H1 (cell line): ENCODE measurements around the gene RMP24. TPM values are rescaled to one million over a fixed set of nuclear protein-coding genes. Genes with fewer than 3 reads are reported as not detected.

Experiments
- CTCF ChIA-PET: fragments of 300-600 bp; sonication (Branson Sonifier 250); formaldehyde crosslinking; loops from one replicate; lab custom pipeline; 2021; ENCODE audit not compliant: partially characterized antibody; lab: Charles Lee
- POLR2A ChIA-PET: fragments of 300-600 bp; sonication (Branson Sonifier 250); formaldehyde crosslinking; loops from one replicate; lab custom pipeline; 2021; ENCODE audit warnings: inconsistent platforms; ENCODE audit not compliant: partially characterized antibody; lab: Charles Lee
- DNase-seq, 2 experiments: peaks; one replicate each; pipeline versions ENCODE4 v3.0.0 to v3.0.0-alpha.2; 2010 to 2022; ENCODE audit warnings: low spot score in 2 of 2, low read depth in 1 of 2, mixed read lengths in 1 of 2
- FAIRE-seq: peaks from 2 replicates; lab custom pipeline; 2011; peaks lifted over from hg19 to GRCh38; lab: Jason Lieb, UNC
- H2AFZ ChIP-seq: 2 replicates; pipeline ENCODE4 v1.8.1; 2012; ENCODE audit warnings: low read length, inconsistent platforms
- H2AK5ac ChIP-seq: 2 replicates; pipeline ENCODE4 v1.6.1; 2013; ENCODE audit warnings: low read depth, low read length
- H2BK120ac ChIP-seq: replicated peaks from 2 replicates; pipeline ENCODE3; 2013; ENCODE audit warnings: low read depth, low read length, inconsistent platforms
- H2BK12ac ChIP-seq: 2 replicates; pipeline ENCODE4 v1.6.1; 2013; ENCODE audit warnings: low read depth, low read length
- H2BK15ac ChIP-seq: 2 replicates; pipeline ENCODE4 v1.6.1; 2013; ENCODE audit warnings: low read length
- H2BK20ac ChIP-seq: 2 replicates; pipeline ENCODE4 v1.6.1; 2013; ENCODE audit warnings: low read length
- H2BK5ac ChIP-seq: 2 replicates; pipeline ENCODE4 v1.6.1; 2013; ENCODE audit warnings: low read depth, low read length
- H3K14ac ChIP-seq: 2 replicates; pipeline ENCODE4 v1.6.1; 2013; ENCODE audit warnings: inconsistent platforms; ENCODE audit not compliant: insufficient read length
- H3K18ac ChIP-seq: 2 replicates; pipeline ENCODE4 v1.6.1; 2013; ENCODE audit warnings: low read length; ENCODE audit errors: extremely low read depth
- H3K23ac ChIP-seq: 2 replicates; pipeline ENCODE4 v1.6.1; 2013; ENCODE audit warnings: inconsistent platforms; ENCODE audit not compliant: insufficient read length
- H3K23me2 ChIP-seq: 2 replicates; pipeline ENCODE4 v1.6.1; 2013; ENCODE audit warnings: low read depth, low read length
- H3K27ac ChIP-seq: 2 replicates; pipeline ENCODE4 v1.6.1; 2011; ENCODE audit warnings: low read depth, low read length, inconsistent platforms
- H3K27me3 ChIP-seq, 4 experiments: replicated peaks in 1 of 4; 1 replicate in 1 of 4; 2 replicates in 3 of 4; pipeline versions ENCODE4 v1.6.1 to v1.8.1; 2011 to 2013; ENCODE audit warnings: low read length in 3 of 4, mild to moderate bottlenecking in 3 of 4, inconsistent platforms in 2 of 4, mixed read lengths in 2 of 4, moderate library complexity in 1 of 4; ENCODE audit not compliant: control insufficient read depth in 3 of 4, insufficient read depth in 3 of 4; ENCODE audit errors: extremely low read depth in 1 of 4
- H3K36me3 ChIP-seq, 4 experiments: 2 replicates each; pipeline versions ENCODE4 v1.6.1 to v1.8.1; 2011 to 2013; ENCODE audit warnings: mild to moderate bottlenecking in 4 of 4, low read length in 3 of 4, moderate library complexity in 2 of 4, control low read depth in 1 of 4, inconsistent platforms in 1 of 4; ENCODE audit not compliant: insufficient read depth in 4 of 4, control insufficient read depth in 2 of 4
- H3K4ac ChIP-seq: replicated peaks from 2 replicates; pipeline ENCODE3; 2013; ENCODE audit warnings: low read length, low read depth, mixed read lengths, inconsistent platforms; ENCODE audit not compliant: insufficient read length
- H3K4me1 ChIP-seq, 4 experiments: replicated peaks in 1 of 4; 1 replicate in 1 of 4; 2 replicates in 3 of 4; pipeline versions ENCODE4 v1.6.1 to v1.8.1; 2011 to 2013; ENCODE audit warnings: low read length in 3 of 4, inconsistent platforms in 2 of 4, mixed read lengths in 1 of 4; ENCODE audit not compliant: insufficient read depth in 4 of 4, control insufficient read depth in 3 of 4
- H3K4me2 ChIP-seq, 2 experiments: 2 replicates each; pipeline versions ENCODE4 v1.6.1 to v1.8.1; 2011 to 2013; ENCODE audit warnings: low read depth in 2 of 2, low read length in 2 of 2, control low read depth in 1 of 2, inconsistent platforms in 1 of 2, mild to moderate bottlenecking in 1 of 2; ENCODE audit not compliant: insufficient read depth in 1 of 2
- H3K4me3 ChIP-seq, 4 experiments: fragments of 200-600, 300-600 bp in 1 of 4; sonication (generic), shearing (Covaris generic), sonication (Bioruptor Twin) in 1 of 4; 2 replicates each; pipeline versions ENCODE4 v1.5.1 to v1.8.1; 2011 to 2016; ENCODE audit warnings: low read length in 4 of 4, low read depth in 3 of 4, control low read depth in 2 of 4, inconsistent platforms in 2 of 4, mild to moderate bottlenecking in 2 of 4, mixed read lengths in 1 of 4, moderate library complexity in 1 of 4; ENCODE audit not compliant: insufficient read depth in 2 of 4; ENCODE audit errors: extremely low read depth in 1 of 4
- H3K56ac ChIP-seq: replicated peaks from 2 replicates; pipeline ENCODE3; 2013; ENCODE audit warnings: low read depth, mild to moderate bottlenecking, mixed read lengths, low read length, inconsistent platforms; ENCODE audit not compliant: insufficient read length
- H3K79me1 ChIP-seq: 2 replicates; pipeline ENCODE4 v1.6.1; 2013; ENCODE audit warnings: low read depth, low read length, control low read depth
- H3K79me2 ChIP-seq, 2 experiments: 2 replicates each; pipeline versions ENCODE4 v1.6.1 to v1.8.1; 2012 to 2013; ENCODE audit warnings: low read length in 2 of 2, mild to moderate bottlenecking in 2 of 2, inconsistent platforms in 1 of 2; ENCODE audit not compliant: insufficient read depth in 2 of 2, control insufficient read depth in 1 of 2
- H3K9ac ChIP-seq, 4 experiments: replicated peaks in 1 of 4; 1 replicate in 1 of 4; 2 replicates in 3 of 4; pipeline versions ENCODE4 v1.6.1 to v1.8.1; 2011 to 2013; ENCODE audit warnings: low read depth in 3 of 4, low read length in 3 of 4, control low read depth in 2 of 4, mild to moderate bottlenecking in 2 of 4, moderate library complexity in 2 of 4, inconsistent platforms in 1 of 4; ENCODE audit errors: extremely low read depth in 1 of 4
- H3K9me3 ChIP-seq, 2 experiments: 2 replicates each; pipeline versions ENCODE4 v1.6.1 to v1.8.1; 2012 to 2013; ENCODE audit warnings: mild to moderate bottlenecking in 2 of 2, moderate library complexity in 2 of 2, control low read depth in 1 of 2, inconsistent platforms in 1 of 2, low read depth in 1 of 2, low read length in 1 of 2, mixed read lengths in 1 of 2; ENCODE audit not compliant: insufficient read depth in 2 of 2
- H4K20me1 ChIP-seq, 2 experiments: replicated peaks in 1 of 2; 2 replicates each; pipeline versions ENCODE3 to v1.8.1; 2011 to 2013; ENCODE audit warnings: inconsistent platforms in 2 of 2, low read length in 2 of 2, mild to moderate bottlenecking in 1 of 2; ENCODE audit not compliant: insufficient read depth in 2 of 2, control insufficient read depth in 1 of 2
- H4K5ac ChIP-seq: 2 replicates; pipeline ENCODE4 v1.6.1; 2013; ENCODE audit warnings: low read length, low read depth, mixed read lengths, inconsistent platforms; ENCODE audit not compliant: insufficient read length
- H4K8ac ChIP-seq: 2 replicates; pipeline ENCODE4 v1.8.0; 2013; ENCODE audit warnings: mild to moderate bottlenecking, moderate library complexity, low read length, inconsistent platforms; ENCODE audit not compliant: insufficient read depth; ENCODE audit errors: extremely low read depth
- H4K91ac ChIP-seq: replicated peaks from 2 replicates; pipeline ENCODE3; 2013; ENCODE audit warnings: low read length, mixed read lengths, inconsistent platforms; ENCODE audit not compliant: insufficient read length
- POLR2A ChIP-seq, 2 experiments: IDR thresholded peaks; 1 replicate in 1 of 2; 2 replicates in 1 of 2; pipeline ENCODE4 v1.6.1; 2011; ENCODE audit warnings: low read depth in 2 of 2, low read length in 2 of 2, mild to moderate bottlenecking in 2 of 2; ENCODE audit errors: control extremely low read depth in 1 of 2
- WGBS, 2 experiments: shearing (Covaris generic) in 1 of 2; methylation state at CpG; one replicate each; pipeline versions ENCODE4 v1.1.6 to v1.1.7; 2013 to 2015; ENCODE audit warnings: low lambda C conversion rate in 2 of 2, mixed read lengths in 2 of 2, inconsistent platforms in 1 of 2, low coverage in 1 of 2, missing lambda C conversion rate in 1 of 2; ENCODE audit not compliant: insufficient replicate concordance in 2 of 2, insufficient coverage in 1 of 2, insufficient read length in 1 of 2; ENCODE audit errors: extremely low coverage in 1 of 2, missing lambda C conversion rate in 1 of 2; 5-methylcytosine and 5-hydroxymethylcytosine counted together
- microRNA-seq, 2 experiments: library from miRNA; unstranded; fragments of <30 nt; microRNA quantifications; one replicate each; pipeline versions ENCODE4 to v1.2.0, GENCODE V29; 2016 to 2020; ENCODE audit warnings: borderline microRNAs expressed in 2 of 2, borderline number of aligned reads in 2 of 2, borderline replicate concordance in 1 of 2
- polyA plus RNA-seq, 7 experiments: library from polyadenylated mRNA; depleted of rRNA in 3 of 7; stranded (reverse) in 5 of 7; unstranded in 2 of 7; fragments of >200 nt in 5 of 7; fragments of 200-250 nt in 2 of 7; gene quantifications; 1 replicate in 5 of 7; 2 replicates in 1 of 7; 4 replicates in 1 of 7; pipeline versions ENCODE4 v1.2.1 to v1.2.3, GENCODE V29; 2011 to 2013; ENCODE audit warnings: missing spikeins in 2 of 7, mixed read lengths in 2 of 7
- small RNA-seq: library from polyadenylated mRNA; stranded (forward); fragments of <200 nt; extraction: miRNeasy Mini kit (QIAGEN cat#:217004); gene quantifications from one replicate; pipeline ENCODE3, GENCODE V24; 2013; ENCODE audit not compliant: insufficient read depth
- total RNA-seq: library from RNA; stranded (reverse); fragmentation: NEBNext Ultra II Directional; extraction: Animal tissue kit (Norgen Biotek cat#: 25700); gene quantifications from 2 replicates; pipeline ENCODE4 v1.2.1, GENCODE V29; 2021

Gene RMP24

DNA sequence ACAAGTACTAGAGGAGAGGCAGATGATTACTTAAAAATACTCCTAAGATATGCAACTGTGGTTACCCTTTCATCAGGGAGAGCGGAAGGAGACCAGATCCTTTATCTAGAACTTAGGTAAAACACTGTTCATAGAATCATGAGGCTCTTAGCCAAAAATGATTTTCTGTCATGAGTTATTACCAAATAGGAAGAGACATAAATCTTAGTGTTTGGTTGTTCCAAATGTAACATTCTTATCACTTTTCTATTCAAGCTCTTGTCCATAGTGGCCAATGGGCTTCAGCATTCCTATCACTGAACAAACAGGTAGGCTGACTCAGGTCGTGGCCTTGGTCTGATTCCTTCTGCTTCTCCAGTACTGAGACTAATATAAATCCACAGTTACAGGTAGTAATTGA lies 56.4 kb downstream of the RMP24 start:
- Histone ChIP-seq H3K79me1 (no peaks in the 10 kb centered on the region; the same call in 1 of the 2 replicates), H3K9me3 (no peaks in the 10 kb centered on the region), H3K27ac (no peak overlapping the region), H3K27me3 (no peaks in the 10 kb centered on the region), H3K4me2 (no peak overlapping the region), H3K4me1 (no peaks in the 10 kb centered on the region), H4K20me1 (no peaks in the 10 kb centered on the region), H3K9ac (no peak overlapping the region), H3K23ac (no peak overlapping the region), H3K4me3 (no peak overlapping the region), H3K36me3 (peaks cover 7 to 61% (median 27%) of the 10 kb centered on the region in 4 experiments; a peak in 7 of 8 replicates), H2BK15ac (no peak overlapping the region), H4K8ac (no peak overlapping the region), H4K91ac (no peak overlapping the region), H3K18ac (no peak overlapping the region), H2BK20ac (no peak overlapping the region), H2AK5ac (no peak overlapping the region), H2BK5ac (no peak overlapping the region), H3K56ac (no peak overlapping the region), H2BK12ac (no peak overlapping the region), H2AFZ (no peak overlapping the region), H3K14ac (no peak overlapping the region), H3K4ac (no peak overlapping the region), H3K23me2 (no peaks in the 10 kb centered on the region), H2BK120ac (no peak overlapping the region), H3K79me2 (peaks cover 0 to 29% of the 10 kb centered on the region in 2 experiments; a peak in 2 of 4 replicates), H4K5ac (no peak overlapping the region)
- CTCF ChIA-PET = interaction anchor here (0.6 to 0.9 kb wide), 2 partner anchors 11 to 173 kb away, joined by 3 read pairs; no protein-coding TSS in a partner anchor
- FAIRE-seq (no peak), DNase-seq (no peak)
- POLR2A ChIA-PET = interaction anchor here (1.5 kb wide), 1 partner anchor 9 kb away, joined by 3 read pairs; no protein-coding TSS in a partner anchor
- WGBS, 2 experiments = 92% methylated on average over 2 of the region's 2 CpGs; no CpG with 5 or more reads in 1 of the 2 experiments
- no peak for TF ChIP-seq POLR2A (IDR thresholded peaks at IDR 0.05; ENCODE audit: control extremely low read depth in 1 of 2, low read depth in 2 of 2, low read length in 2 of 2)

Small RNA genes within 50 kb of the gene (microRNA-seq; reads per million reads assigned to microRNA genes)
- 0 reads per million in 2 experiments for gene MIR3929

Small RNA genes within 50 kb of the gene (small RNA-seq; reads per million reads assigned to genes)
- gene MIR3929 = 0.69 reads per million

Other genes with a start within 250 kb of the RMP24 start
- gene RPRD1A, start 94.9 kb downstream of the RMP24 start, total RNA-seq = 102 and 106 TPM in 2 replicates
- gene RPRD1A, start 94.9 kb downstream of the RMP24 start, polyA plus RNA-seq (2011; rRNA removed) = 28.3 and 40.5 TPM in 2 replicates
- gene SLC39A6, start 156.7 kb downstream of the RMP24 start, total RNA-seq = 36.8 and 37.2 TPM in 2 replicates
- gene SLC39A6, start 156.7 kb downstream of the RMP24 start, polyA plus RNA-seq (2011; rRNA removed) = 28.5 and 55.4 TPM in 2 replicates
- 156 and 165 TPM in 2 replicates for gene ELP2, start 157.2 kb downstream of the RMP24 start, total RNA-seq
- gene ELP2, start 157.2 kb downstream of the RMP24 start, polyA plus RNA-seq (2011; rRNA removed) = 45.3 and 55.8 TPM in 2 replicates
- 5.8 and 6.5 TPM in 2 replicates for gene MOCOS, start 214.8 kb downstream of the RMP24 start, total RNA-seq
- 4.7 and 4.8 TPM in 2 replicates for gene MOCOS, start 214.8 kb downstream of the RMP24 start, polyA plus RNA-seq (2011; rRNA removed)